SU-DHL-6 (cell line): Measurements from ENCODE around the gene WDR54.
A peak's percentile ranks its signal among the peaks of the same experiment; 100 is the strongest.

Experiments
- H2AFZ ChIP-seq: fragments of 200-600 bp; sonication (generic); 2 replicates; pipeline ENCODE4 v1.6.1; 2014; ENCODE audit warnings: low read depth, mild to moderate bottlenecking, moderate library complexity, mixed read lengths, antibody characterized with exemption, low read length; ENCODE audit not compliant: severe bottlenecking
- H3F3A ChIP-seq: fragments of 200-600 bp; shearing (Covaris generic); 2 replicates; pipeline ENCODE4 v1.6.0; 2016; ENCODE audit warnings: antibody characterized with exemption, mild to moderate bottlenecking; ENCODE audit not compliant: insufficient read depth
- H3K27ac ChIP-seq: fragments of 200-600 bp; sonication (generic); 2 replicates; pipeline ENCODE4 v1.5.1; 2016; ENCODE audit warnings: low read depth, mild to moderate bottlenecking, low read length, moderate library complexity, mixed read lengths
- H3K27me3 ChIP-seq: fragments of 200-600 bp; sonication (generic), shearing (Covaris generic); 2 replicates; pipeline ENCODE4 v1.6.0; 2014; ENCODE audit warnings: mild to moderate bottlenecking, low read length
- H3K36me3 ChIP-seq: fragments of 200-600 bp; sonication (generic); 2 replicates; pipeline ENCODE4 v1.6.1; 2014; ENCODE audit warnings: mild to moderate bottlenecking, low read length, mixed read lengths
- H3K4me2 ChIP-seq: fragments of 300-600, 200-600 bp; shearing (Covaris generic), sonication (generic); 2 replicates; pipeline ENCODE4 v1.6.0; 2014; ENCODE audit warnings: low read length, low read depth, mild to moderate bottlenecking; ENCODE audit not compliant: poor library complexity, severe bottlenecking
- H3K4me3 ChIP-seq: fragments of 200-600 bp; sonication (generic); 2 replicates; pipeline ENCODE4 v1.5.1; 2014; ENCODE audit warnings: antibody characterized with exemption, low read length, mild to moderate bottlenecking, mixed read lengths; ENCODE audit not compliant: insufficient read depth, poor library complexity, severe bottlenecking
- H3K79me2 ChIP-seq: fragments of 200-600 bp; sonication (generic); 2 replicates; pipeline ENCODE4 v1.6.1; 2014; ENCODE audit warnings: mild to moderate bottlenecking, low read length, moderate library complexity; ENCODE audit not compliant: insufficient read depth
- H3K9ac ChIP-seq: fragments of 200-600 bp; sonication (generic); 2 replicates; pipeline ENCODE4 v1.7.0; 2014; ENCODE audit warnings: mild to moderate bottlenecking, low read length
- H3K9me2 ChIP-seq: fragments of 200-600 bp; sonication (generic); replicated peaks from 2 replicates; pipeline ENCODE4 v1.6.1; 2014; ENCODE audit warnings: low read length; ENCODE audit not compliant: insufficient read depth
- H3K9me3 ChIP-seq: fragments of 200-600 bp; sonication (generic); 2 replicates; pipeline ENCODE4 v1.6.1; 2014; ENCODE audit warnings: low read length, mixed read lengths; ENCODE audit not compliant: insufficient read depth
- H4K20me1 ChIP-seq: fragments of 200-600 bp; sonication (generic); 2 replicates; pipeline ENCODE4 v1.6.1; 2014; ENCODE audit warnings: low read depth, mild to moderate bottlenecking, antibody characterized with exemption, low read length, moderate library complexity, mixed read lengths
- EZH2phosphoT487 ChIP-seq: fragments of 200-600 bp; sonication (generic), shearing (Covaris generic); conservative IDR thresholded peaks from 2 replicates; pipeline ENCODE4 v1.6.1; 2018; ENCODE audit warnings: mild to moderate bottlenecking, antibody characterized with exemption, low read length, moderate library complexity, mixed read lengths
- TF ChIP-seq, protein P1 (sequence below): fragments of 200-600 bp; sonication (generic); IDR thresholded peaks from one replicate; pipeline ENCODE4 v1.5.1; 2017; ENCODE audit warnings: antibody characterized with exemption, mild to moderate bottlenecking, low read length, moderate library complexity; ENCODE audit not compliant: insufficient read depth, poor library complexity, severe bottlenecking

Gene WDR54

DNA sequence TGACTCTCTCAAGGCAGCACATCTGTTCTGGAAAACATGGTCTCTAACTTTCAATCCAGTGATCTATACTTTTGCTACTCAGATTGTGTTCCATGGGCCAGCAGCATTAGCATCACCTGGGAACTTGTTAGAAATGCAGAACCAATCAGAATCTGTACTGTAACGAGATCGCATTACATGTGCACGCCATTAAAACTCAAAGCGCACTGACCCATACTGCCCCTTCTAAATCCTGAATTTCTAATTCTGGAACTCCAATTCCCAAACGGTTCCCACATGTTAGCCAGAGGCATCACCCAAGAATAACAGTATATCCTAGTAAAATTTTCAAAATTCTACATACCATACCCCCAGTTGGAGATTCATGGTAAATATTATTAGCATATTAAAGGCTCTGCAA lies 30.9 kb upstream of the WDR54 start:
- peak overlapping the region; percentile 75 for H3K9ac ChIP-seq
- no peaks in the 10 kb centered on the region for H4K20me1 ChIP-seq
- H3K36me3 ChIP-seq = no peaks in the 10 kb centered on the region
- no peaks in the 10 kb centered on the region for H3K27me3 ChIP-seq
- TF ChIP-seq, protein P1, sequence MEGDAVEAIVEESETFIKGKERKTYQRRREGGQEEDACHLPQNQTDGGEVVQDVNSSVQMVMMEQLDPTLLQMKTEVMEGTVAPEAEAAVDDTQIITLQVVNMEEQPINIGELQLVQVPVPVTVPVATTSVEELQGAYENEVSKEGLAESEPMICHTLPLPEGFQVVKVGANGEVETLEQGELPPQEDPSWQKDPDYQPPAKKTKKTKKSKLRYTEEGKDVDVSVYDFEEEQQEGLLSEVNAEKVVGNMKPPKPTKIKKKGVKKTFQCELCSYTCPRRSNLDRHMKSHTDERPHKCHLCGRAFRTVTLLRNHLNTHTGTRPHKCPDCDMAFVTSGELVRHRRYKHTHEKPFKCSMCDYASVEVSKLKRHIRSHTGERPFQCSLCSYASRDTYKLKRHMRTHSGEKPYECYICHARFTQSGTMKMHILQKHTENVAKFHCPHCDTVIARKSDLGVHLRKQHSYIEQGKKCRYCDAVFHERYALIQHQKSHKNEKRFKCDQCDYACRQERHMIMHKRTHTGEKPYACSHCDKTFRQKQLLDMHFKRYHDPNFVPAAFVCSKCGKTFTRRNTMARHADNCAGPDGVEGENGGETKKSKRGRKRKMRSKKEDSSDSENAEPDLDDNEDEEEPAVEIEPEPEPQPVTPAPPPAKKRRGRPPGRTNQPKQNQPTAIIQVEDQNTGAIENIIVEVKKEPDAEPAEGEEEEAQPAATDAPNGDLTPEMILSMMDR = no peak
- no peak for TF ChIP-seq EZH2phosphoT487
- H3F3A ChIP-seq = no peaks in the 10 kb centered on the region
- no peaks in the 10 kb centered on the region for H3K9me3 ChIP-seq
- no peak overlapping the region for H2AFZ ChIP-seq
- no peak overlapping the region for H3K27ac ChIP-seq
- H3K9me2 ChIP-seq = no peaks in the 10 kb centered on the region
- peak overlapping the region; percentile 73 for H3K4me3 ChIP-seq
- peak overlapping the region; percentile 93 for H3K4me2 ChIP-seq
- H3K79me2 ChIP-seq = peaks cover 45% of the 10 kb centered on the region

DNA sequence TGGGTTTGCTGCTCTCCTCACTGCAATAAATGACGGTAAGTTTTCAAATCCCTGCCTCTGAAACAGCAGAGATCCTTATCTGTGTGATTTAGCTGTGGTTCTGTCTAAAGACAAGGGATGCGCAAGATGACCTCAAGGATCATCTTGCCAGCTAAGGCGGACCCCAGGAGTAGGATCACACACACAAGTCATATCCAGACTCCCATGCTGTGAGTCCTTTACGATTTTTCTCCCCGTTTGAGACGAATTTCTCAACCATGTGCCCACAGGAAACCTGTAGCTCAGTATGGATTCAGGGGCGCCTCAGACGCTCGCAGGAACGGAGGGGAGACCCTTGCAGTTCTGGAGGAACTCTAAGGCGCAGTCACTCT lies 30.3 kb upstream of the WDR54 start:
- H3K79me2 ChIP-seq = peaks cover 41% of the 10 kb centered on the region
- no peaks in the 10 kb centered on the region for H3K36me3 ChIP-seq
- H3K9me3 ChIP-seq = no peaks in the 10 kb centered on the region
- TF ChIP-seq, protein P1 = no peak
- H3K9me2 ChIP-seq = no peaks in the 10 kb centered on the region
- H3K9ac ChIP-seq = peak overlapping the region; percentile 75
- no peaks in the 10 kb centered on the region for H3K27me3 ChIP-seq
- H3K27ac ChIP-seq = no peak overlapping the region
- H3K4me2 ChIP-seq = peak overlapping the region; percentile 93
- H3K4me3 ChIP-seq = peak overlapping the region; percentile 73
- H4K20me1 ChIP-seq = no peaks in the 10 kb centered on the region
- peak overlapping the region; percentile 75 for H2AFZ ChIP-seq
- no peaks in the 10 kb centered on the region for H3F3A ChIP-seq

DNA sequence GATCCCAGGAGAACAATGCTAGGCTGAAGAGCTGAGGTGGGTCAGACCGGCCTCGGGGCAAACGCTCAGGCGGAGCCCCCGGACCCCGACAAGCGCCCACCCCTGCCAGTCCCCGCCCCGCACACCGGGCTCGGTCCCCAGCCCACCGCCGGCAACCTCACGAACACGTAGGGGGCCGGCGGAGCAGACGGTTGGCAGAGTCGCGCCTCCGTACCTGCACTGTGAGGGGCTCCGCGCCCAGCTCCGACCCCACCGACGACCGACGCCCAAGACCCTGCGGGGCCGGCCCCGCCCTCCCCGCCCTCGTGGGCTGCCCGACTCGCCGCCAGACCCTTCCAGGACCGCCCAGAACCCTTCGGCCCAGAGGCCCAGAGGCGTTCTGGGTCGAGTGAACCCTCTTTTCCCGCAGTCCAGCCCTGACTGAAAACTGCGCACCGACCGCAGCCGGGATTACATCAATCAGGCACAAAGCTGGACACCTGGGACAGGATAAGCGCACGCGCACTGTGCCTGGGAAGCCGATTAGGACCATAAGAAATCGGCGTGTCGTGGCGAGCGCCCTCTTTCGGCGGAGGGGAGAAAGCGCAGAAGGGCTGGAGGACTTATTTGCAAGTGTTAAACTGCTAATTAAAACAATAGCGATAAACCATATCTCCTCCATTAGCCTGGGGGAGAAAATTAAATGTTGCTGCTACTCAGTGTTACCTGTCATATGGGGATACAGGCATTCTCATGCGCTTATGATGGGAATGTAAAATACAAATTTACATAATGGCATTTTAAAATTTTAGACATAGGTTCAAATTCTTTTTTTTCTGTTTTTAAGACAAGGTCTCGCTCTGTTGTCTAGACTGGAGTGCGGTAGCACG lies 29.7 kb upstream of the WDR54 start:
- Histone ChIP-seq H4K20me1 (no peaks in the 10 kb centered on the region), H3K9me2 (no peaks in the 10 kb centered on the region), H3F3A (no peaks in the 10 kb centered on the region), H3K27me3 (no peaks in the 10 kb centered on the region), H3K9ac (peak overlapping the region; percentile 75), H3K4me3 (peak overlapping the region; percentile 73), H3K9me3 (no peaks in the 10 kb centered on the region), H2AFZ (peak overlapping the region; percentile 75), H3K27ac (peak overlapping the region; percentile 66), H3K36me3 (no peaks in the 10 kb centered on the region), H3K79me2 (peaks cover 39% of the 10 kb centered on the region), H3K4me2 (peak overlapping the region; percentile 93)
- TF ChIP-seq, protein P1 = peak; percentile 90
- no peak for TF ChIP-seq EZH2phosphoT487
